Hindlimb muscle (tissue), 1 donor: ENCODE results near the gene MAPK8IP1. TPM values are rescaled to one million over a fixed set of nuclear protein-coding genes. Genes with fewer than 3 reads are reported as not detected.

Experiments used
- DNase-seq: peaks from one replicate; pipeline ENCODE4 v3.0.0-alpha.2; 2013
- polyA plus RNA-seq: library from polyadenylated mRNA; unstranded; fragments of 120-200 nt; gene quantifications from one replicate; pipeline ENCODE4 v1.2.1, GENCODE V29; 2013; ENCODE audit not compliant: insufficient read length

MAPK8IP1 gene
- polyA plus RNA-seq, 1 donor = 50.0 TPM

- no peak for DNase-seq
Measured at GRCh38 chr11:45945397-45945999, 60.0 kb downstream of the MAPK8IP1 start.

- no peak for DNase-seq
Measured at GRCh38 chr11:45947885-45948284, 62.4 kb downstream of the MAPK8IP1 start.

- DNase-seq = no peak
Measured at GRCh38 chr11:45948356-45948755, 62.9 kb downstream of the MAPK8IP1 start.

DNA sequence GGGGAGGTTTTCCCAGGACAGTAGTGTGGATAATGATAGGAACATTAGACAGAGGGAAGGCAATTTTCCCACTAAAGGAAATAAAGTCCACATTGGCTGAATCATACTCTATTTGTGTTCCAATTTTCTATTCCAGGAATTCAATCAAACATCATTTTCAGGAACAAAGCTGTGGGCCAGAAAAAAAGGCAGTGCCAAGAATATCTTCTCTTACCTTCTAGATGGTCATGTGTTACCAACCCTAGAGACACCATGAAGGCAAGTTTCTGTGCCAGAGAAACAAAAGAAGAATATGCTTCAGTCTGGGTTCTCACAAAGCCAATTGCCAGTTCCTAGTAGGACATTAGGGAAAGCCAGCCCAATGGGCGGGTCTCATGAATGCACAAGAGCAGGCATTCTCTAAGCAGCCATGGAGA is 64.5 kb downstream of the MAPK8IP1 start:
- DNase-seq = no peak

Other genes with a start within 250 kb of the MAPK8IP1 start
- 24.0 TPM for gene CHST1, start 220.0 kb upstream of the MAPK8IP1 start, polyA plus RNA-seq
- 8.0 TPM for gene SLC35C1, start 80.5 kb upstream of the MAPK8IP1 start, polyA plus RNA-seq
- 30.7 TPM for gene CRY2, start 38.2 kb upstream of the MAPK8IP1 start, polyA plus RNA-seq
- gene FREY1, start 21.6 kb downstream of the MAPK8IP1 start, polyA plus RNA-seq = 0.26 TPM
- gene PEX16, start 32.2 kb downstream of the MAPK8IP1 start, polyA plus RNA-seq = 14.7 TPM
- gene LARGE2, start 37.0 kb downstream of the MAPK8IP1 start, polyA plus RNA-seq = 0.44 TPM
- 37.4 TPM for gene PHF21A, start 235.8 kb downstream of the MAPK8IP1 start, polyA plus RNA-seq